Naive B cell (primary cell): Measurements from ENCODE around the gene NUP107. TPM values are rescaled to one million over a fixed set of nuclear protein-coding genes. Genes with fewer than 3 reads are reported as not detected.
"Not testable (repeated sequence)": the region's sequence is repeated elsewhere in the genome, so short reads cannot be mapped to it uniquely, and the experiment has no call there.

Experiments
- ATAC-seq, 2 donors: fragments of 150-1000 bp; cut with Tn5 transposase; 2 replicates each; pipeline ENCODE4 v1.10.0; 2021; ENCODE audit warnings: low read depth in 2 of 2, mild to moderate bottlenecking in 2 of 2, moderate library complexity in 2 of 2
- DNase-seq: peaks from one replicate; pipeline ENCODE4 v3.0.0; 2022
- H3K27ac Mint-ChIP-seq, 6 donors: one replicate each; pipeline ENCODE4 v1.8.0; 2020 to 2022; ENCODE audit warnings: mild to moderate bottlenecking in 6 of 6, mixed read lengths in 6 of 6, moderate library complexity in 5 of 6, inconsistent platforms in 2 of 6
- H3K27me3 Mint-ChIP-seq, 3 donors: one replicate each; pipeline ENCODE4 v1.8.0; 2021 to 2022; ENCODE audit warnings: mixed read lengths in 3 of 3, mild to moderate bottlenecking in 1 of 3
- H3K36me3 Mint-ChIP-seq, 2 donors: one replicate each; pipeline ENCODE4 v1.8.0; 2020 to 2022; ENCODE audit warnings: mixed read lengths in 2 of 2, inconsistent platforms in 1 of 2, mild to moderate bottlenecking in 1 of 2
- H3K4me1 Mint-ChIP-seq, 3 donors: one replicate each; pipeline ENCODE4 v1.8.0; 2020 to 2022; ENCODE audit warnings: mixed read lengths in 3 of 3, inconsistent platforms in 1 of 3, mild to moderate bottlenecking in 1 of 3, moderate library complexity in 1 of 3
- H3K4me3 Mint-ChIP-seq, 8 donors: one replicate each; pipeline ENCODE4 v1.8.0; 2020 to 2022; ENCODE audit warnings: mild to moderate bottlenecking in 8 of 8, mixed read lengths in 8 of 8, moderate library complexity in 8 of 8, inconsistent platforms in 2 of 8
- H3K9me3 Mint-ChIP-seq, 7 donors: one replicate each; pipeline ENCODE4 v1.8.0; 2020 to 2022; ENCODE audit warnings: mixed read lengths in 7 of 7, mild to moderate bottlenecking in 5 of 7, inconsistent platforms in 2 of 7, moderate library complexity in 1 of 7
- polyA plus RNA-seq, 6 donors: library from polyadenylated mRNA; unstranded; fragments of 300-500 nt; fragmentation: Illumina TruSeq; gene quantifications; one replicate each; pipeline ENCODE4 v1.2.3, GENCODE V29; 2021; ENCODE audit warnings: low read depth in 6 of 6

The NUP107 gene
- polyA plus RNA-seq, 6 donors from 2014 or later: 21.5 to 42.2 (median 34.6) TPM

GRCh38 chr12:68673788-68674187, 13.0 kb upstream of the NUP107 start:
- H3K4me3 Mint-ChIP-seq: no peak overlapping the region
- no peak for ATAC-seq

DNA sequence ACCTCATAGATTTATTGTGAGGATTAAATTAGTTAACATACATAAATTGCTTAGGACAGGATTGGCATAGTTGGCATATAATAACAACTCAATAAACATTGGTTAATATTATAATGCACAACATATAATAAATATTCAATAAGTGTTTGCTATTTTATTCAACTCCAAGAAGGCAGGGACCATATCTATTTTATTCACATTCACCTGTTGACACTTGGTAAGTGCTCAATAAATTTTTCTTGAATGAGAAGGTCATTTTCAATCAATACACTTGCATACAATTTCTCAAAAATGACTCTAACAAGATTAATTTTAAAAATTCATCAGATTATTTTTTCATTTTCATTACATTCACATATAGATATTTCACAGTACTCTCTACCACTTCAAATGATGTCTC, 12.4 kb upstream of the NUP107 start:
- H3K27ac Mint-ChIP-seq: no peak overlapping the region
- no peak overlapping the region for H3K4me3 Mint-ChIP-seq

More at GRCh38 chr12:68673788-68674187, 13.0 kb upstream of the NUP107 start:
- DNase-seq: no peak
- H3K36me3 Mint-ChIP-seq: peaks cover 0 to 3% of the 10 kb centered on the region in 2 donors
- no peaks in the 10 kb centered on the region for H3K9me3 Mint-ChIP-seq
- H3K27me3 Mint-ChIP-seq: no peaks in the 10 kb centered on the region
- no peak overlapping the region for H3K27ac Mint-ChIP-seq
- peaks cover 0 to 4% (median 4%) of the 10 kb centered on the region in 3 donors for H3K4me1 Mint-ChIP-seq

DNA sequence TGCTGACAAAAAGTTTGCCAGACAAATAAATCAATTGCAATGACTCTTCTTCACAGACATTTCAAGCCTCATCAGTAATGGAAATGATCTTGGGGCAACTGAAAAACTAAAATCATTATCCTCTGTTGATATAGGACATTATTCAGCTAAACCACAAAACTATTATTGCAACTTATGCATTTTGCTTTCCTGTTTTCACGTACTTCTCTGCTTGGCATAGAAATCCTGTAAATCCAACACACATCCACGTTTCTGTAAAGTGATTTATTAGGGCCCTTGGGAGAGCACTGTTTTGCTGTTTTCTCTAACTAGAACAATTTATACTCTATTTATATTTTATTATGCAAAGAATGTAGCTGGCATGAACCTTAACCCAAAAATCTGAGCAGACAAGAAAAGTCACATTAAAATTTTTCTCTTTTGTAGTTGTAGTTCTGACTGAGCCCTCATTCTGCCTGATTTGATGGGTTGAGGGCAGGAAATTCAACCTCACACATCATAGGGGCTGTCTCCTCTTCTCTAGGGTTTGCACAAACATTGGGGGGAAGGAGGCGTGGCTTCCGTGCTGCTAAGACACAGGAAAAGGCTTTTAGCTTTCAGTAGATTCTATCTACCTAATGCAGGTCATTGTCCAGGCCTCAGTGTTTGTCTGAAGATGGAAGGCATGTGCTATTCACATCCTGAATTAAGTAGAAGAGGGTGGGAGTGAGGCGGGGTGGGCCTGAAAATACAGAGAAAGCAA, 11.5 kb upstream of the NUP107 start:
- peak overlapping the region in 1 of 6 donors; percentile 19 for H3K27ac Mint-ChIP-seq
- no peaks in the 10 kb centered on the region for H3K27me3 Mint-ChIP-seq
- peak overlapping the region in 1 of 8 donors; percentile 18 for H3K4me3 Mint-ChIP-seq
- no peak for ATAC-seq
- no peaks in the 10 kb centered on the region for H3K9me3 Mint-ChIP-seq
- H3K4me1 Mint-ChIP-seq: peaks cover 0 to 4% (median 4%) of the 10 kb centered on the region in 3 donors
- DNase-seq: no peak
- H3K36me3 Mint-ChIP-seq: peaks cover 0 to 12% of the 10 kb centered on the region in 2 donors

More for the DNA sequence above, 12.4 kb upstream of the NUP107 start:
- Mint-ChIP-seq H3K27me3 (no peaks in the 10 kb centered on the region), H3K9me3 (no peaks in the 10 kb centered on the region), H3K4me1 (peaks cover 0 to 4% (median 4%) of the 10 kb centered on the region in 3 donors), H3K36me3 (peaks cover 0 to 9% of the 10 kb centered on the region in 2 donors)
- DNase-seq (no peak), ATAC-seq (no peak)

- not testable (repeated sequence) for H3K27ac Mint-ChIP-seq, DNase-seq, ATAC-seq, H3K9me3 Mint-ChIP-seq, H3K27me3 Mint-ChIP-seq, H3K4me3 Mint-ChIP-seq, H3K4me1 Mint-ChIP-seq
- H3K36me3 Mint-ChIP-seq: peaks cover 0 to 12% of the 10 kb centered on the region in 2 donors
Observed at GRCh38 chr12:68676854-68677253, 9.9 kb upstream of the NUP107 start.

- peak overlapping the region; percentile 95 to 99 (median 98) for H3K27ac Mint-ChIP-seq
- no peaks in the 10 kb centered on the region for H3K27me3 Mint-ChIP-seq
- peak overlapping the region; percentile 97 to 100 (median 98) for H3K4me3 Mint-ChIP-seq
- peaks cover 0 to 12% of the 10 kb centered on the region in 2 donors for H3K36me3 Mint-ChIP-seq
- H3K9me3 Mint-ChIP-seq: no peaks in the 10 kb centered on the region
- DNase-seq (no peak), ATAC-seq (no peak)
- H3K4me1 Mint-ChIP-seq: peaks cover 17 to 37% (median 20%) of the 10 kb centered on the region in 3 donors
Observed at GRCh38 chr12:68686262-68686594, 550 bp upstream of the NUP107 start.

- peaks cover 24 to 34% of the 10 kb centered on the region in 2 donors for H3K36me3 Mint-ChIP-seq
- H3K9me3 Mint-ChIP-seq: no peaks in the 10 kb centered on the region
- H3K4me3 Mint-ChIP-seq: no peak overlapping the region
- H3K27ac Mint-ChIP-seq: no peak overlapping the region
- ATAC-seq (no peak), DNase-seq (no peak)
- H3K4me1 Mint-ChIP-seq: no peaks in the 10 kb centered on the region
- no peaks in the 10 kb centered on the region for H3K27me3 Mint-ChIP-seq
Observed at GRCh38 chr12:68695454-68695853, 8.7 kb downstream of the NUP107 start.

DNA sequence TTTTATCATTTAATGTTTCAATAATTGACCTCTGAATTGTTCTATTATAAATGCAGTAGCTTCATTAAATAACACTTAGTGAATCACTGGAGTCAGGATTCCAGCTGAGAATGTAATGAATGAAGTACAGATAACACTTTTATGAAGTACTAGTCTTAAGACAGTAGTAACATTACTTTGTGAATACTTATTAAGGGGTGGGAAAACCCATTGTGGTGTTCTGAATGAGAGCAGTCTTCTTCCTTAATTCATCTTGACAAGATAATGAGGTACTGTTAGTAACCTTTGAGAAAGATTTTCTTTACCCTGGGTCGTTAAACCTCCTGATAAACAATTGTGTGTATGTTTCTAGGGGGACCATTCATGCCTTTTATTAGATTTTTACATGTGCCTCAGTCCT, 12.7 kb downstream of the NUP107 start:
- no peaks in the 10 kb centered on the region for H3K4me1 Mint-ChIP-seq
- H3K27ac Mint-ChIP-seq: peak overlapping the region in 1 of 6 donors; percentile 65
- H3K27me3 Mint-ChIP-seq: no peaks in the 10 kb centered on the region
- ATAC-seq (no peak), DNase-seq (no peak)
- H3K4me3 Mint-ChIP-seq: no peak overlapping the region
- peaks cover 22 to 34% of the 10 kb centered on the region in 2 donors for H3K36me3 Mint-ChIP-seq
- H3K9me3 Mint-ChIP-seq: no peaks in the 10 kb centered on the region

DNA sequence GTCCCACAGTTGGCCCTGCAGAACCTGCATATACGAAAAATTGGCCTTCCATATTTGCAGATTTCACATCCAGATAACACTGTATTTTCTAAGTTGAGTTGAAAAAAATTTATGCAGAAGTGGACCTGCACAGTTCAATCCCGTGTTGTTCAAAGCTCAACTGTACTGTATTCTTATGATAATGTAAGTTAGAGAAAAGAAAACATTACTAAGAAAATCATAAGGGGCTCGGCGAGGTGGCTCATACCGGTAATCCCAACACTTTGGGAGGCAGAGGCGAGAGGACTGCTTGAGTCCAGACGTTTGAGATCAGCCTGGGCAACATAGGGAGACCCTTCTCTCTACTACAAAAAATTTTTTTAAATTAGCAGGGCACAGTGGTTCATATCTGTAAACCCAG, 41.0 kb downstream of the NUP107 start:
- H3K36me3 Mint-ChIP-seq: peaks cover 0 to 8% of the 10 kb centered on the region in 2 donors
- ATAC-seq: no peak
- no peaks in the 10 kb centered on the region for H3K4me1 Mint-ChIP-seq
- H3K27me3 Mint-ChIP-seq: no peaks in the 10 kb centered on the region
- H3K9me3 Mint-ChIP-seq: no peaks in the 10 kb centered on the region
- H3K4me3 Mint-ChIP-seq: no peak overlapping the region
- DNase-seq: no peak
- H3K27ac Mint-ChIP-seq: peak overlapping the region in 2 of 6 donors; percentile 3 to 47

GRCh38 chr12:68733661-68734071, 46.9 kb downstream of the NUP107 start:
- no peak overlapping the region for H3K27ac Mint-ChIP-seq

DNA sequence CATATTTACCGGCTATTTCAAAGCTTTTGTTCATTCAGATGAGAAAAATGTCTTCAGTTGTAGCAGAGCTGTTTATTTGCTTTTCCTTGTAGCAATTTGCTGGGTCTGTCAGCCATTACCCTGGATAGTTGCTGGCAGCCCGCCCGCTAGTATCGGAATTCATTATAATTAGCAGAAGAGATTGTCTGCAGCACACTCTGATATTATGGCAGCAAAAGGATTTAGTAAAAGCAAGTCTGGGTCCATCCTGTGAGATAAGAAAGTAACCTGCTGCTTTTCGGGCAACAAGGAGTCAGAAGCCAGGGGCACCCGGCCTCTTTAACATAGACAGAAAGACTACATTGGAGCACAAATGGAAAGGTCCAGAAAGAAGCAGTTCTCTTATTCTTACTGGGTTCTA, 53.1 kb downstream of the NUP107 start:
- H3K4me1 Mint-ChIP-seq: peaks cover 5 to 8% (median 5%) of the 10 kb centered on the region in 3 donors
- peak overlapping the region in 1 of 6 donors; percentile 12 for H3K27ac Mint-ChIP-seq
- H3K36me3 Mint-ChIP-seq: peaks cover 0 to 4% of the 10 kb centered on the region in 2 donors
- ATAC-seq (no peak), DNase-seq (no peak)
- H3K27me3 Mint-ChIP-seq: no peaks in the 10 kb centered on the region
- no peaks in the 10 kb centered on the region for H3K9me3 Mint-ChIP-seq
- H3K4me3 Mint-ChIP-seq: no peak overlapping the region

More at GRCh38 chr12:68733661-68734071, 46.9 kb downstream of the NUP107 start:
- no peak for DNase-seq
- Mint-ChIP-seq H3K27me3 (no peaks in the 10 kb centered on the region), H3K9me3 (no peaks in the 10 kb centered on the region), H3K4me3 (no peak overlapping the region), H3K4me1 (no peaks in the 10 kb centered on the region), H3K36me3 (peaks cover 0 to 16% of the 10 kb centered on the region in 2 donors)
- ATAC-seq: no peak

GRCh38 chr12:68743356-68743755, 56.6 kb downstream of the NUP107 start:
- Mint-ChIP-seq H3K36me3 (no peaks in the 10 kb centered on the region), H3K4me1 (peaks cover 11 to 35% (median 31%) of the 10 kb centered on the region in 3 donors), H3K27ac (peak overlapping the region in 4 of 6 donors; percentile 19 to 70 (median 54)), H3K9me3 (no peaks in the 10 kb centered on the region), H3K27me3 (no peaks in the 10 kb centered on the region), H3K4me3 (peak overlapping the region in 1 of 8 donors; percentile 81)
- ATAC-seq (no peak), DNase-seq (no peak)

DNA sequence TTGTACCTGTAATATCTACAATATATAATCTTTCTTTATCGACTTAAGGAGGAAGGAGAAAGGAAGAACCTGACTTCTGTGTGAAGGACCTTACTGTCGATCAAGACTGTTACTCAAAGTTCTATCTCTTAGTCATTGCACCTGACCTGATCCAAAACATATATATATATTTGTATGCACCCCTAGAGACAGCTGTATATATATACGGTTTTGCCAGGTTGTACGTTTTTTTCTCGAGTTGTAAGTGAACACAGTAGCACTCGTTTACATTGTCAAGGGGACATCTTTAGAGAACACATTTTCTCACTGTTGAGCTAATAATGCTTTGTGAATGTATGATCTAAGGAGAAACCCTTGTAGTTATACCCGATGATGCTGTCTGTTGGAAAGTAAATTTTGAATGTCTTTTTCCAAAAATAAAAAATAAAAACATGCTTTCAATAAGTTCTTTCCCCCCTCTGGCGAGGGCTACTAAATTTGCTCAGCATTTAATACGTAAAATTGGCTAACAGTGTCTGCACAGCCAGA, 58.7 kb downstream of the NUP107 start:
- ATAC-seq (no peak), DNase-seq (no peak)
- Mint-ChIP-seq H3K4me3 (peak overlapping the region; percentile 93 to 99 (median 98)), H3K9me3 (no peaks in the 10 kb centered on the region), H3K27me3 (no peaks in the 10 kb centered on the region), H3K4me1 (peaks cover 23 to 48% (median 45%) of the 10 kb centered on the region in 3 donors), H3K36me3 (peaks cover 0 to 9% of the 10 kb centered on the region in 2 donors), H3K27ac (peak overlapping the region; percentile 86 to 97 (median 94))

DNA sequence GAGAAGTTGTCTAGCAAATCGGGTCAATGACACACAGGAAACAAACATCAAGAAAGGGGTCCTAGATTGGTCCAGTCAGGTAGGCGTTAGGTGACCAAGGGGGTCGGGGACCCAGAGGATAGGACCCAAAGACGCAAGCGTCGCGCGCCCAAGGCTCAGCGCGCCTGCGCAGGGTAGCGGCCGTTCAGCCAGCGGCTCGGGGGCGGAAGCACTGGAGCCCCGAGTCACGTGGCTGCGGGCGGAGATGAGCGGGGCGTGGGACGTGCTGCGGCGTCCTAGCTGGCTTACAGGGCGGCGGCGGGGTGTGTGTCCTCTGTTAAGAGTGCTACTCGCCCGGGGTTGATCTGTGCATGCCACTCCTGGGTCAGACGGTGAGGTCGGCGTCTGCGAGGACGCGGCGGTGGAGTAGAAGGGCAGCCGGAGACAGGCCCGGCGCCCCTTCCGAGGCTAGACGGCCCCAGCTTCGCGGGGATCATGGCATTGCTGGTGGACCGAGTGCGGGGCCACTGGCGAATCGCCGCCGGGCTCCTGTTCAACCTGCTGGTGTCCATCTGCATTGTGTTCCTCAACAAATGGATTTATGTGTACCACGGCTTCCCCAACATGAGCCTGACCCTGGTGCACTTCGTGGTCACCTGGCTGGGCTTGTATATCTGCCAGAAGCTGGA, 59.3 kb downstream of the NUP107 start, which contains the start of gene SLC35E3:
Gene SLC35E3 (plus strand): TSS at position 273 of the 668 bp plus-strand sequence. CDS start 202 bp downstream, at position 475.
- H3K27me3 Mint-ChIP-seq: no peaks in the 10 kb centered on the region
- ATAC-seq (peak; percentile 99 to 100), DNase-seq (peak; percentile 89)
- peaks cover 0 to 9% of the 10 kb centered on the region in 2 donors for H3K36me3 Mint-ChIP-seq
- H3K9me3 Mint-ChIP-seq: no peaks in the 10 kb centered on the region
- peak within 1 kb of the TSS; percentile 86 to 97 (median 94) for H3K27ac Mint-ChIP-seq
- H3K4me1 Mint-ChIP-seq: peaks cover 23 to 49% (median 47%) of the 10 kb centered on the region in 3 donors
- H3K4me3 Mint-ChIP-seq: peak within 1 kb of the TSS; percentile 93 to 99 (median 98)
